HEK293 (cell line): ENCODE results near the gene SOCS6.

Source experiments
- CTCF ChIA-PET: fragments of 350-600 bp; formaldehyde crosslinking; extraction: SDS; loops from one replicate; lab custom pipeline; 2021; ENCODE audit warnings: antibody characterized with exemption; lab: Yijun Ruan, JAX
- POLR2A ChIA-PET: fragments of 300-600 bp; formaldehyde crosslinking; extraction: SDS; loops from one replicate; lab custom pipeline; 2020; ENCODE audit warnings: antibody characterized with exemption, inconsistent platforms; lab: Yijun Ruan, JAX
- H3K27ac ChIP-seq: fragments of 200-500 bp; sonication (Bioruptor generic); 2 replicates; pipeline ENCODE4 v1.5.1; 2014; ENCODE audit warnings: low read depth, low read length, control low read depth, inconsistent platforms; ENCODE audit errors: extremely low read depth
- H3K36me3 ChIP-seq, 2 experiments: fragments of 200-500 bp in 1 of 2; sonication (Bioruptor generic) in 1 of 2; 1 replicate in 1 of 2; 2 replicates in 1 of 2; pipeline ENCODE4 v1.5.1; 2014 to 2017; ENCODE audit warnings: inconsistent platforms in 2 of 2, low read length in 2 of 2; ENCODE audit not compliant: control insufficient read depth in 2 of 2, insufficient read depth in 1 of 2
- H3K4me1 ChIP-seq: fragments of 200-500 bp; sonication (Bioruptor generic); 2 replicates; pipeline ENCODE4 v1.5.1; 2014; ENCODE audit warnings: mild to moderate bottlenecking, low read length, inconsistent platforms; ENCODE audit not compliant: control insufficient read depth, insufficient read depth
- H3K4me3 ChIP-seq: 2 replicates; pipeline ENCODE4 v1.5.1; 2011; ENCODE audit warnings: low read depth, mild to moderate bottlenecking, control low read depth, low read length, moderate library complexity
- H3K9me3 ChIP-seq: fragments of 200-500 bp; sonication (Bioruptor generic); 2 replicates; pipeline ENCODE4 v1.5.1; 2014; ENCODE audit warnings: low read depth, low read length, inconsistent platforms; ENCODE audit not compliant: control insufficient read depth, insufficient read depth
- BCL11B ChIP-seq: fragments of 450-650 bp; formaldehyde crosslinking; IDR thresholded peaks from 2 replicates; pipeline ENCODE4 v1.5.1; 2016; ENCODE audit warnings: low read depth, missing biosample characterization, missing genetic modification characterization
- HOXA7 ChIP-seq: sonication (generic); formaldehyde crosslinking; IDR thresholded peaks from 2 replicates; pipeline ENCODE4 v1.8.1; 2022; ENCODE audit warnings: missing genetic modification reagents, borderline replicate concordance
- IKZF3 ChIP-seq: fragments of 450-650 bp; IDR thresholded peaks from 2 replicates; pipeline ENCODE4 v1.5.0; 2018; ENCODE audit warnings: missing biosample characterization, mild to moderate bottlenecking, missing genetic modification characterization, moderate library complexity
- OVOL3 ChIP-seq: fragments of 450-650 bp; formaldehyde crosslinking; IDR thresholded peaks from 2 replicates; pipeline ENCODE4 v1.5.1; 2016; ENCODE audit warnings: missing biosample characterization, missing genetic modification characterization
- SP7 ChIP-seq: fragments of 450-650 bp; formaldehyde crosslinking; IDR thresholded peaks from 2 replicates; pipeline ENCODE4 v1.5.1; 2016; ENCODE audit warnings: missing biosample characterization, missing genetic modification characterization
- WT1 ChIP-seq: fragments of 450-650 bp; formaldehyde crosslinking; IDR thresholded peaks from 2 replicates; pipeline ENCODE4 v1.5.1; 2016; ENCODE audit warnings: missing biosample characterization, missing genetic modification characterization
- YY2 ChIP-seq: fragments of 450-650 bp; formaldehyde crosslinking; IDR thresholded peaks from 2 replicates; pipeline ENCODE4 v1.5.1; 2016; ENCODE audit warnings: missing biosample characterization, missing genetic modification characterization
- ZBTB1 ChIP-seq: fragments of 450-650 bp; formaldehyde crosslinking; IDR thresholded peaks from 2 replicates; pipeline ENCODE4 v1.5.1; 2016; ENCODE audit warnings: missing biosample characterization, missing genetic modification characterization
- ZNF140 ChIP-seq: fragments of 450-650 bp; formaldehyde crosslinking; IDR thresholded peaks from 2 replicates; pipeline ENCODE4 v1.5.1; 2016; ENCODE audit warnings: missing biosample characterization, missing genetic modification characterization
- ZNF221 ChIP-seq: fragments of 450-650 bp; formaldehyde crosslinking; IDR thresholded peaks from 2 replicates; pipeline ENCODE4 v1.5.1; 2017; ENCODE audit warnings: missing biosample characterization, missing genetic modification characterization, borderline replicate concordance
- ZNF324 ChIP-seq: fragments of 450-650 bp; formaldehyde crosslinking; IDR thresholded peaks from 2 replicates; pipeline ENCODE4 v1.5.1; 2016; ENCODE audit warnings: missing biosample characterization, missing genetic modification characterization
- ZNF341 ChIP-seq: fragments of 450-650 bp; formaldehyde crosslinking; IDR thresholded peaks from 2 replicates; pipeline ENCODE4; 2016; ENCODE audit warnings: low read depth, missing biosample characterization, missing genetic modification characterization
- ZNF404 ChIP-seq: fragments of 450-650 bp; formaldehyde crosslinking; IDR thresholded peaks from 2 replicates; pipeline ENCODE4 v1.5.1; 2017; ENCODE audit warnings: missing biosample characterization, missing genetic modification characterization
- ZNF416 ChIP-seq: fragments of 450-650 bp; formaldehyde crosslinking; IDR thresholded peaks from 2 replicates; pipeline ENCODE4 v1.5.1; 2016; ENCODE audit warnings: missing biosample characterization, missing genetic modification characterization
- ZNF423 ChIP-seq: fragments of 450-650 bp; formaldehyde crosslinking; IDR thresholded peaks from 2 replicates; pipeline ENCODE4 v1.5.1; 2016; ENCODE audit warnings: missing biosample characterization, missing genetic modification characterization
- ZNF501 ChIP-seq: fragments of 450-650 bp; formaldehyde crosslinking; IDR thresholded peaks from 2 replicates; pipeline ENCODE4 v1.5.1; 2016; ENCODE audit warnings: missing biosample characterization, missing genetic modification characterization
- ZNF548 ChIP-seq: fragments of 450-650 bp; formaldehyde crosslinking; IDR thresholded peaks from 2 replicates; pipeline ENCODE4 v1.5.1; 2016; ENCODE audit warnings: missing biosample characterization, missing genetic modification characterization
- ZNF596 ChIP-seq: fragments of 450-650 bp; IDR thresholded peaks from 2 replicates; pipeline ENCODE4 v1.5.0; 2018; ENCODE audit warnings: missing biosample characterization, mild to moderate bottlenecking, missing genetic modification characterization, moderate library complexity
- ZNF624 ChIP-seq: fragments of 450-650 bp; formaldehyde crosslinking; IDR thresholded peaks from 2 replicates; pipeline ENCODE4 v1.5.1; 2017; ENCODE audit warnings: missing biosample characterization, missing genetic modification characterization
- ZNF837 ChIP-seq: fragments of 450-650 bp; formaldehyde crosslinking; IDR thresholded peaks from 2 replicates; pipeline ENCODE4 v1.5.1; 2016; ENCODE audit warnings: missing biosample characterization, missing genetic modification characterization
- ZNF843 ChIP-seq: fragments of 450-650 bp; formaldehyde crosslinking; IDR thresholded peaks from 2 replicates; pipeline ENCODE4 v1.5.1; 2016; ENCODE audit warnings: missing biosample characterization, missing genetic modification characterization
- ZSCAN30 ChIP-seq: fragments of 450-650 bp; IDR thresholded peaks from 2 replicates; pipeline ENCODE4 v1.5.1; 2018; ENCODE audit warnings: missing biosample characterization, mild to moderate bottlenecking, missing genetic modification characterization, moderate library complexity
- ZXDB ChIP-seq: fragments of 450-650 bp; formaldehyde crosslinking; IDR thresholded peaks from 2 replicates; pipeline ENCODE4 v1.5.1; 2016; ENCODE audit warnings: missing biosample characterization, missing genetic modification characterization
- TF ChIP-seq, protein P1 (sequence below): fragments of 450-650 bp; formaldehyde crosslinking; IDR thresholded peaks from 2 replicates; pipeline ENCODE4 v1.5.1; 2016; ENCODE audit warnings: missing biosample characterization, missing genetic modification characterization, borderline replicate concordance
- TF ChIP-seq, protein P2 (sequence below): fragments of 450-650 bp; formaldehyde crosslinking; IDR thresholded peaks from 2 replicates; pipeline ENCODE4 v1.5.1; 2016; ENCODE audit warnings: missing biosample characterization, missing genetic modification characterization
- TF ChIP-seq, protein P3 (sequence below): fragments of 450-650 bp; formaldehyde crosslinking; IDR thresholded peaks from 2 replicates; pipeline ENCODE4 v1.5.1; 2016; ENCODE audit warnings: missing biosample characterization, missing genetic modification characterization, low read depth
- TF ChIP-seq, protein P4 (sequence below): fragments of 450-650 bp; formaldehyde crosslinking; IDR thresholded peaks from 2 replicates; pipeline ENCODE4 v1.5.1; 2016; ENCODE audit warnings: missing biosample characterization, missing genetic modification characterization
- TF ChIP-seq, protein P5 (sequence below): fragments of 450-650 bp; formaldehyde crosslinking; IDR thresholded peaks from 2 replicates; pipeline ENCODE4 v1.5.1; 2016; ENCODE audit warnings: missing biosample characterization, missing genetic modification characterization
- TF ChIP-seq, protein P6 (sequence below): fragments of 450-650 bp; formaldehyde crosslinking; IDR thresholded peaks from 2 replicates; pipeline ENCODE4 v1.5.1; 2017; ENCODE audit warnings: missing biosample characterization, missing genetic modification characterization

SOCS6 gene

DNA sequence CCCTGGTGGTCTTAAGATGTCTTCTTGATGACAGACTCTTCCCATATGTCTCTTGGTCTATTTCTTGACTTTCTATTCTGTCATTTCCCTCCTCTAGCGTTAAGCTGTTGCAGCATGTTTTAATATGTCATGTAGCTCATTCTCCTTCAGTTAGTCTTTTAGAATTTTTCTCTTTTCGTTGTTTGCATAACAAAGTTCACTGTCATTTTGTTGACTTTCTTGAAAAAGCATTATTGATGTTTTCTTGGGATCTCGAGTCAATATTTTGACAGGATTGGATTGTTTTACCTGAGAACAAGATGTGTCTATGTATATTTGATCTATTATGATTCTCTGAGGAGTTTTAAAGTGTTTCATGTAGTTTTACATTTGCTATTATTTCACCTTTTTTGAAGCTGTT is 24.8 kb downstream of the SOCS6 start (continued):
- TF ChIP-seq, protein P1, sequence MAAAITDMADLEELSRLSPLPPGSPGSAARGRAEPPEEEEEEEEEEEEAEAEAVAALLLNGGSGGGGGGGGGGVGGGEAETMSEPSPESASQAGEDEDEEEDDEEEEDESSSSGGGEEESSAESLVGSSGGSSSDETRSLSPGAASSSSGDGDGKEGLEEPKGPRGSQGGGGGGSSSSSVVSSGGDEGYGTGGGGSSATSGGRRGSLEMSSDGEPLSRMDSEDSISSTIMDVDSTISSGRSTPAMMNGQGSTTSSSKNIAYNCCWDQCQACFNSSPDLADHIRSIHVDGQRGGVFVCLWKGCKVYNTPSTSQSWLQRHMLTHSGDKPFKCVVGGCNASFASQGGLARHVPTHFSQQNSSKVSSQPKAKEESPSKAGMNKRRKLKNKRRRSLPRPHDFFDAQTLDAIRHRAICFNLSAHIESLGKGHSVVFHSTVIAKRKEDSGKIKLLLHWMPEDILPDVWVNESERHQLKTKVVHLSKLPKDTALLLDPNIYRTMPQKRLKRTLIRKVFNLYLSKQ = no peak
- TF ChIP-seq, protein P2, sequence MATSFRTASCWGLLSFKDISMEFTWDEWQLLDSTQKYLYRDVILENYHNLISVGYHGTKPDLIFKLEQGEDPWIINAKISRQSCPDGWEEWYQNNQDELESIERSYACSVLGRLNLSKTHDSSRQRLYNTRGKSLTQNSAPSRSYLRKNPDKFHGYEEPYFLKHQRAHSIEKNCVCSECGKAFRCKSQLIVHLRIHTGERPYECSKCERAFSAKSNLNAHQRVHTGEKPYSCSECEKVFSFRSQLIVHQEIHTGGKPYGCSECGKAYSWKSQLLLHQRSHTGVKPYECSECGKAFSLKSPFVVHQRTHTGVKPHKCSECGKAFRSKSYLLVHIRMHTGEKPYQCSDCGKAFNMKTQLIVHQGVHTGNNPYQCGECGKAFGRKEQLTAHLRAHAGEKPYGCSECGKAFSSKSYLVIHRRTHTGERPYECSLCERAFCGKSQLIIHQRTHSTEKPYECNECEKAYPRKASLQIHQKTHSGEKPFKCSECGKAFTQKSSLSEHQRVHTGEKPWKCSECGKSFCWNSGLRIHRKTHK (tag by site-specific recombination) = no peak
- TF ChIP-seq, protein P3, sequence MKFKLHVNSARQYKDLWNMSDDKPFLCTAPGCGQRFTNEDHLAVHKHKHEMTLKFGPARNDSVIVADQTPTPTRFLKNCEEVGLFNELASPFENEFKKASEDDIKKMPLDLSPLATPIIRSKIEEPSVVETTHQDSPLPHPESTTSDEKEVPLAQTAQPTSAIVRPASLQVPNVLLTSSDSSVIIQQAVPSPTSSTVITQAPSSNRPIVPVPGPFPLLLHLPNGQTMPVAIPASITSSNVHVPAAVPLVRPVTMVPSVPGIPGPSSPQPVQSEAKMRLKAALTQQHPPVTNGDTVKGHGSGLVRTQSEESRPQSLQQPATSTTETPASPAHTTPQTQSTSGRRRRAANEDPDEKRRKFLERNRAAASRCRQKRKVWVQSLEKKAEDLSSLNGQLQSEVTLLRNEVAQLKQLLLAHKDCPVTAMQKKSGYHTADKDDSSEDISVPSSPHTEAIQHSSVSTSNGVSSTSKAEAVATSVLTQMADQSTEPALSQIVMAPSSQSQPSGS (tag by site-specific recombination) = no peak
- TF ChIP-seq SP7 (tag by site-specific recombination) (no peak), WT1 (tag by site-specific recombination) (no peak), IKZF3 (tag by site-specific recombination) (no peak), ZNF548 (no peak)

DNA sequence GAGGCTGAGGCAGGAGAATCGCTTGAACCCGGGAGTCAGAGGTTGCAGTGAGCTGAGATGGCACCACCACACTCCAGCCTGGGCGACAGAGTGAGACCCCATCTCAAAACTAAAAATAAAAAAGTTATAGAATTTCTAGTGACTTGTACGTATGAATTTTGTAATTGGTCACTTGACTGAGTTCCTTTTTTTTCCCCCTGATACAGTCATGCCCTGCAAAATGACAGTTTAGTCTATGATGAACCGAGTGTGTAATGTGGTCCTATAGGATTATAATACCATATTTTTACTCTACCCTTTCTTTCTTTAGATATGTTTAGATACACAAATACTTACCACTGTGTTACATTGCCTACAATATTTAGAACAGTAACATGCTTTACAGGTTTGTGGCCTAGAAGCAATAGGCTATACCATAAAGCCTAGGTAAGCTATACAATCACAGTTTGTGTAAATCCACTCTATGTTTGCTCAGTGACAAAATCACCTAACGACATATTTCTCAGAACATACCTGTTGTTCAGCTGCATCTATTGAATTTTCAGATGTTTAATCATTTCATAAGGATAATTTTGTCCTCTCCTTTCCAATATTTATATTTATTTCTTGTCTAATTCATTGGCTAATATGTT is 25.4 kb downstream of the SOCS6 start:
- POLR2A ChIA-PET = no interaction called here

DNA sequence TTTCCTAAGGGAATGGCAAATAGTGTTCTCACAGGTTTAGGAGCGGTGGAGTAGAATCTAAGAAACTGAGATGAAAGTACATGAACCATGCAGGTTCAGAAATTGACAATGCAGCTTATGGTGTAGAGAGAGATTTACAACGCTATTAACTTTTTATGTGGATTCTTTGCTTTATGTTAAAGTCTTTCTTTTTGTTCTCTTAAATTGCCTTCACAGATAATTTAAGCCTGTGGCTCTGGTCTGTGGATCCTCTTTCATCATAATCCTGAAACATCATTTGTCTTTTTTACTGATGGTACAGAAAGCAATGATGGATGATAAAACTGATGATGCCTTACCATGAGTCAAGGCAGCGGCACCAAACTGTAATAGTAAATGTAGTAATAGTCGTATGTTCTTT is 30.3 kb downstream of the SOCS6 start:
- Histone ChIP-seq H3K36me3 (no peaks in the 10 kb centered on the region), H3K4me3 (no peak overlapping the region), H3K27ac (no peak overlapping the region), H3K4me1 (peaks cover 9% of the 10 kb centered on the region; the same call in 1 of the 2 replicates), H3K9me3 (no peaks in the 10 kb centered on the region)
- ChIA-PET CTCF (interaction anchor here (0.9 to 1.5 kb wide), 3 partner anchors 10 to 115 kb away, joined by 3 to 6 read pairs (median 4); no protein-coding TSS in a partner anchor), POLR2A (interaction anchor here (0.6 kb wide), 1 partner anchor 22 kb away, joined by 3 read pairs; no protein-coding TSS in a partner anchor)
- no peak for TF ChIP-seq ZNF501 (tag by site-specific recombination)
- TF ChIP-seq, protein P4, sequence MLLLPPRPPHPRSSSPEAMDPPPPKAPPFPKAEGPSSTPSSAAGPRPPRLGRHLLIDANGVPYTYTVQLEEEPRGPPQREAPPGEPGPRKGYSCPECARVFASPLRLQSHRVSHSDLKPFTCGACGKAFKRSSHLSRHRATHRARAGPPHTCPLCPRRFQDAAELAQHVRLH (tag by site-specific recombination) = peak; percentile 86
- TF ChIP-seq ZSCAN30 (tag by site-specific recombination) = peak; percentile 83
- no peak for TF ChIP-seq ZNF221 (tag by site-specific recombination)
- no peak for TF ChIP-seq HOXA7 (CRISPR knock-in tag)
- peak; percentile 95 for TF ChIP-seq BCL11B
- peak; percentile 94 for TF ChIP-seq ZNF843 (tag by site-specific recombination)
- TF ChIP-seq, protein P5, sequence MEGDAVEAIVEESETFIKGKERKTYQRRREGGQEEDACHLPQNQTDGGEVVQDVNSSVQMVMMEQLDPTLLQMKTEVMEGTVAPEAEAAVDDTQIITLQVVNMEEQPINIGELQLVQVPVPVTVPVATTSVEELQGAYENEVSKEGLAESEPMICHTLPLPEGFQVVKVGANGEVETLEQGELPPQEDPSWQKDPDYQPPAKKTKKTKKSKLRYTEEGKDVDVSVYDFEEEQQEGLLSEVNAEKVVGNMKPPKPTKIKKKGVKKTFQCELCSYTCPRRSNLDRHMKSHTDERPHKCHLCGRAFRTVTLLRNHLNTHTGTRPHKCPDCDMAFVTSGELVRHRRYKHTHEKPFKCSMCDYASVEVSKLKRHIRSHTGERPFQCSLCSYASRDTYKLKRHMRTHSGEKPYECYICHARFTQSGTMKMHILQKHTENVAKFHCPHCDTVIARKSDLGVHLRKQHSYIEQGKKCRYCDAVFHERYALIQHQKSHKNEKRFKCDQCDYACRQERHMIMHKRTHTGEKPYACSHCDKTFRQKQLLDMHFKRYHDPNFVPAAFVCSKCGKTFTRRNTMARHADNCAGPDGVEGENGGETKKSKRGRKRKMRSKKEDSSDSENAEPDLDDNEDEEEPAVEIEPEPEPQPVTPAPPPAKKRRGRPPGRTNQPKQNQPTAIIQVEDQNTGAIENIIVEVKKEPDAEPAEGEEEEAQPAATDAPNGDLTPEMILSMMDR (tag by site-specific recombination) = no peak
- TF ChIP-seq ZNF624 (tag by site-specific recombination) = no peak
- no peak for TF ChIP-seq ZNF416 (tag by site-specific recombination)
- peak; percentile 15; the same call in 1 of the 2 replicates for TF ChIP-seq OVOL3 (tag by site-specific recombination)
- no peak for TF ChIP-seq ZNF404 (tag by site-specific recombination)
- peak; percentile 27; the same call in 1 of the 2 replicates for TF ChIP-seq ZNF596 (tag by site-specific recombination)
- TF ChIP-seq IKZF3 (tag by site-specific recombination) = peak; percentile 44; the same call in 1 of the 2 replicates
- TF ChIP-seq ZXDB (tag by site-specific recombination) = peak; percentile 50; the same call in 1 of the 2 replicates
- TF ChIP-seq, protein P6, sequence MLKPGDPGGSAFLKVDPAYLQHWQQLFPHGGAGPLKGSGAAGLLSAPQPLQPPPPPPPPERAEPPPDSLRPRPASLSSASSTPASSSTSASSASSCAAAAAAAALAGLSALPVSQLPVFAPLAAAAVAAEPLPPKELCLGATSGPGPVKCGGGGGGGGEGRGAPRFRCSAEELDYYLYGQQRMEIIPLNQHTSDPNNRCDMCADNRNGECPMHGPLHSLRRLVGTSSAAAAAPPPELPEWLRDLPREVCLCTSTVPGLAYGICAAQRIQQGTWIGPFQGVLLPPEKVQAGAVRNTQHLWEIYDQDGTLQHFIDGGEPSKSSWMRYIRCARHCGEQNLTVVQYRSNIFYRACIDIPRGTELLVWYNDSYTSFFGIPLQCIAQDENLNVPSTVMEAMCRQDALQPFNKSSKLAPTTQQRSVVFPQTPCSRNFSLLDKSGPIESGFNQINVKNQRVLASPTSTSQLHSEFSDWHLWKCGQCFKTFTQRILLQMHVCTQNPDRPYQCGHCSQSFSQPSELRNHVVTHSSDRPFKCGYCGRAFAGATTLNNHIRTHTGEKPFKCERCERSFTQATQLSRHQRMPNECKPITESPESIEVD = peak; percentile 88

More for the DNA sequence above, 25.4 kb downstream of the SOCS6 start:
- no peaks in the 10 kb centered on the region for H3K9me3 ChIP-seq
- H3K4me1 ChIP-seq = 0 out of 2 replicates have a peak, but pooled peaks cover 4% of the 10 kb centered on the region
- CTCF ChIA-PET = interaction anchor here (0.6 to 1.2 kb wide), 2 partner anchors 15 to 120 kb away, joined by 4 to 5 read pairs; no protein-coding TSS in a partner anchor
- TF ChIP-seq ZBTB1 (tag by site-specific recombination) = no peak
- TF ChIP-seq ZNF423 (tag by site-specific recombination) = no peak
- TF ChIP-seq ZNF140 = no peak
- TF ChIP-seq YY2 = no peak
- no peak for TF ChIP-seq ZNF324 (tag by site-specific recombination)
- no peak for TF ChIP-seq ZNF837
- TF ChIP-seq ZNF341 (tag by site-specific recombination) = no peak
- TF ChIP-seq, all 188 proteins: peak for 0
- H3K27ac ChIP-seq = no peak overlapping the region
- H3K36me3 ChIP-seq = peaks cover 0 to 5% of the 10 kb centered on the region in 2 experiments; a peak in 1 of 3 replicates
- H3K4me3 ChIP-seq = no peak overlapping the region
